ENCODE results near the gene SHOC2. TPM values are rescaled to one million over a fixed set of nuclear protein-coding genes. Genes with fewer than 3 reads are reported as not detected.

Gene SHOC2
- polyA plus RNA-seq, 1 of the 3 experiments (the other 2 are of a cell fraction) = 6.9 TPM

DNA sequence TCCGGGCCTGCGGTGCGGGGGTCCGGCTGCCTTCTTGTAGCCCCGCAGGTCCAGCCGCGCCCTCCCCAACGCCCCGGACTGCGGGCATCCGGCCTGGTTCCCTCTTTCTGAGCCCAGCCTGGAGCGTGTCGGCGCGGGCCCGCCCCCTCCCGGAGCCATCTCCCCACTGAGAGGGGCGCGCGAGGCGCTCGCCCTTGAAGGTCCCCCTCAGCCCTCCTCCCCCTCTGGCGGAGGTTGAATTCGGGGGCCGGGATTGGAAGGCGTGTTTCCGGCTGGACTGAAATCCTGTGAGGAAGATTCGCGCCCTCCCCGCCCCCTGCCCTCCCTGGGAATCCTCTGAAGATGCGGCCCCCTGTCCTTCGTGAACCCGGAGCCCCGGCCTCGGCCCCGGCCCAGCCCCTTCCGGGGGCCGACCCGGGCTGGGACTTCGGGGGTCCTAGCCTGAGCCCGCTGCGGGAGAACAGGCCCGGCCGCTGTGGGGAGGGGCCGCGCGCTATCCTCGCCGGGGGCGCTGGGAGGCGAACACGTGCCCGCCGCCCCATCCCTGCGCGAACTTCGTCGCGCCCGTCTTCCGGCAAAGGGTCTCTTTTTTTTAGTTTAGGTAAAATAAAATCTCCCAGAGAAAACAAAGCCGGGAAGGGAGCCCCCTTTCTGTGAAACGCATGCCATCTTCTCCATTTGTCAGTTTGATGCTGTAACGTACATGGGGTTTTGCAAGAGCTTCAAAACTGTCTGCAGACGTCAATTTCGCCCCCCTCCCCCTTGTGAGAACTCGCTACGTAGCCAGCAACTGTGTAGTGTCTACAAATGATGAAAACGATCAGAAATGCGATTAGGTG is 47.0 kb upstream of the SHOC2 start (continued):
- TF ChIP-seq GABPA (IDR thresholded peaks at IDR 0.05; ENCODE audit: low read depth) = peak; percentile 57
- TF ChIP-seq RCOR1 (IDR thresholded peaks at IDR 0.05; ENCODE audit: low read length) = no peak; the same call in 1 of the 2 replicates
- TF ChIP-seq, protein P1, sequence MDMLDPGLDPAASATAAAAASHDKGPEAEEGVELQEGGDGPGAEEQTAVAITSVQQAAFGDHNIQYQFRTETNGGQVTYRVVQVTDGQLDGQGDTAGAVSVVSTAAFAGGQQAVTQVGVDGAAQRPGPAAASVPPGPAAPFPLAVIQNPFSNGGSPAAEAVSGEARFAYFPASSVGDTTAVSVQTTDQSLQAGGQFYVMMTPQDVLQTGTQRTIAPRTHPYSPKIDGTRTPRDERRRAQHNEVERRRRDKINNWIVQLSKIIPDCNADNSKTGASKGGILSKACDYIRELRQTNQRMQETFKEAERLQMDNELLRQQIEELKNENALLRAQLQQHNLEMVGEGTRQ (IDR thresholded peaks at IDR 0.05; ENCODE audit: borderline replicate concordance, low read depth, low read length) = no peak
- TF ChIP-seq EP300 (IDR thresholded peaks at IDR 0.05; ENCODE audit: borderline replicate concordance in 1 of 2, low read depth in 1 of 2, low read length in 1 of 2) = 0 out of 4 replicates have a peak, but pooled peaks of 1 of the 2 experiments have one; percentile 3
- TF ChIP-seq ELF1 (IDR thresholded peaks at IDR 0.05) = no peak
- TF ChIP-seq EZH2phosphoT487 (IDR thresholded peaks at IDR 0.05; ENCODE audit: borderline replicate concordance, low read depth) = no peak
- TF ChIP-seq POLR2AphosphoS5 (IDR thresholded peaks at IDR 0.05; ENCODE audit: low read depth, low read length) = no peak
- TF ChIP-seq, protein P2, sequence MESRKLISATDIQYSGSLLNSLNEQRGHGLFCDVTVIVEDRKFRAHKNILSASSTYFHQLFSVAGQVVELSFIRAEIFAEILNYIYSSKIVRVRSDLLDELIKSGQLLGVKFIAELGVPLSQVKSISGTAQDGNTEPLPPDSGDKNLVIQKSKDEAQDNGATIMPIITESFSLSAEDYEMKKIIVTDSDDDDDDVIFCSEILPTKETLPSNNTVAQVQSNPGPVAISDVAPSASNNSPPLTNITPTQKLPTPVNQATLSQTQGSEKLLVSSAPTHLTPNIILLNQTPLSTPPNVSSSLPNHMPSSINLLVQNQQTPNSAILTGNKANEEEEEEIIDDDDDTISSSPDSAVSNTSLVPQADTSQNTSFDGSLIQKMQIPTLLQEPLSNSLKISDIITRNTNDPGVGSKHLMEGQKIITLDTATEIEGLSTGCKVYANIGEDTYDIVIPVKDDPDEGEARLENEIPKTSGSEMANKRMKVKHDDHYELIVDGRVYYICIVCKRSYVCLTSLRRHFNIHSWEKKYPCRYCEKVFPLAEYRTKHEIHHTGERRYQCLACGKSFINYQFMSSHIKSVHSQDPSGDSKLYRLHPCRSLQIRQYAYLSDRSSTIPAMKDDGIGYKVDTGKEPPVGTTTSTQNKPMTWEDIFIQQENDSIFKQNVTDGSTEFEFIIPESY (IDR thresholded peaks at IDR 0.05; ENCODE audit: borderline replicate concordance, low read depth) = no peak
- TF ChIP-seq MEF2A (IDR thresholded peaks at IDR 0.05; ENCODE audit: borderline replicate concordance, low read depth) = no peak
- peak; percentile 94 for TF ChIP-seq MXI1 (IDR thresholded peaks at IDR 0.05; ENCODE audit: low read depth, low read length)
- peak; percentile 37; the same call in 1 of the 2 replicates for TF ChIP-seq RAD21 (IDR thresholded peaks at IDR 0.05; ENCODE audit: low read length)
- TF ChIP-seq, protein P3, sequence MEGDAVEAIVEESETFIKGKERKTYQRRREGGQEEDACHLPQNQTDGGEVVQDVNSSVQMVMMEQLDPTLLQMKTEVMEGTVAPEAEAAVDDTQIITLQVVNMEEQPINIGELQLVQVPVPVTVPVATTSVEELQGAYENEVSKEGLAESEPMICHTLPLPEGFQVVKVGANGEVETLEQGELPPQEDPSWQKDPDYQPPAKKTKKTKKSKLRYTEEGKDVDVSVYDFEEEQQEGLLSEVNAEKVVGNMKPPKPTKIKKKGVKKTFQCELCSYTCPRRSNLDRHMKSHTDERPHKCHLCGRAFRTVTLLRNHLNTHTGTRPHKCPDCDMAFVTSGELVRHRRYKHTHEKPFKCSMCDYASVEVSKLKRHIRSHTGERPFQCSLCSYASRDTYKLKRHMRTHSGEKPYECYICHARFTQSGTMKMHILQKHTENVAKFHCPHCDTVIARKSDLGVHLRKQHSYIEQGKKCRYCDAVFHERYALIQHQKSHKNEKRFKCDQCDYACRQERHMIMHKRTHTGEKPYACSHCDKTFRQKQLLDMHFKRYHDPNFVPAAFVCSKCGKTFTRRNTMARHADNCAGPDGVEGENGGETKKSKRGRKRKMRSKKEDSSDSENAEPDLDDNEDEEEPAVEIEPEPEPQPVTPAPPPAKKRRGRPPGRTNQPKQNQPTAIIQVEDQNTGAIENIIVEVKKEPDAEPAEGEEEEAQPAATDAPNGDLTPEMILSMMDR (IDR thresholded peaks at IDR 0.05) = peak; percentile 36; the same call in 1 of the 2 replicates
- TF ChIP-seq SMC3 (IDR thresholded peaks at IDR 0.05; ENCODE audit: low read depth, low read length) = no peak
- peak; percentile 10; the same call in 1 of the 2 replicates for TF ChIP-seq TEAD4 (IDR thresholded peaks at IDR 0.05; ENCODE audit: borderline replicate concordance, insufficient read depth)
- TF ChIP-seq, protein P4, sequence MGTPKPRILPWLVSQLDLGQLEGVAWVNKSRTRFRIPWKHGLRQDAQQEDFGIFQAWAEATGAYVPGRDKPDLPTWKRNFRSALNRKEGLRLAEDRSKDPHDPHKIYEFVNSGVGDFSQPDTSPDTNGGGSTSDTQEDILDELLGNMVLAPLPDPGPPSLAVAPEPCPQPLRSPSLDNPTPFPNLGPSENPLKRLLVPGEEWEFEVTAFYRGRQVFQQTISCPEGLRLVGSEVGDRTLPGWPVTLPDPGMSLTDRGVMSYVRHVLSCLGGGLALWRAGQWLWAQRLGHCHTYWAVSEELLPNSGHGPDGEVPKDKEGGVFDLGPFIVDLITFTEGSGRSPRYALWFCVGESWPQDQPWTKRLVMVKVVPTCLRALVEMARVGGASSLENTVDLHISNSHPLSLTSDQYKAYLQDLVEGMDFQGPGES (IDR thresholded peaks at IDR 0.05; ENCODE audit: low read depth, low read length) = no peak
- TF ChIP-seq, protein P5, sequence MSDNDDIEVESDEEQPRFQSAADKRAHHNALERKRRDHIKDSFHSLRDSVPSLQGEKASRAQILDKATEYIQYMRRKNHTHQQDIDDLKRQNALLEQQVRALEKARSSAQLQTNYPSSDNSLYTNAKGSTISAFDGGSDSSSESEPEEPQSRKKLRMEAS (IDR thresholded peaks at IDR 0.05; ENCODE audit: low read depth) = peak; percentile 77
- TF ChIP-seq GATA2 (CRISPR knock-in tag; IDR thresholded peaks at IDR 0.05) = peak; percentile 53

Measured in SK-N-SH (cell line).